ENCODE results near the gene CPZ. TPM values are rescaled to one million over a fixed set of nuclear protein-coding genes. Genes with fewer than 3 reads are reported as not detected.

The CPZ gene
- total RNA-seq, 2 experiments from 2014 or later, result not detected

GRCh38 chr4:8641931-8642650 lies 49.5 kb downstream of the CPZ start:
- Mint-ChIP-seq H3K36me3 (ENCODE audit: low read depth) (no peaks in the 10 kb centered on the region), H3K4me3 (no peak overlapping the region), H3K27ac (no peak overlapping the region), H3K4me1 (ENCODE audit: low read depth) (no peaks in the 10 kb centered on the region), H3K27me3 (no peaks in the 10 kb centered on the region), H3K9me3 (no peaks in the 10 kb centered on the region)
- POLR2A ChIA-PET, result interaction anchor here (0.5 kb wide), 1 partner anchor 152 kb away, joined by 3 read pairs; no protein-coding TSS in a partner anchor
- no peak for ATAC-seq
- DNase-seq, result no peak
- intact Hi-C loops (cut with micrococcal nuclease), result no loop called here
- CTCF ChIA-PET, result no interaction called here
- no peak for TF ChIP-seq CTCF (IDR thresholded peaks at IDR 0.05)

GRCh38 chr4:8642651-8643321 lies 50.2 kb downstream of the CPZ start:
- intact Hi-C loops (cut with micrococcal nuclease), result no loop called here
- CTCF ChIA-PET, result no interaction called here
- ATAC-seq (no peak), DNase-seq (no peak)
- Mint-ChIP-seq H3K27me3 (no peaks in the 10 kb centered on the region), H3K36me3 (ENCODE audit: low read depth) (no peaks in the 10 kb centered on the region), H3K4me3 (no peak overlapping the region), H3K27ac (no peak overlapping the region), H3K9me3 (no peaks in the 10 kb centered on the region), H3K4me1 (ENCODE audit: low read depth) (no peaks in the 10 kb centered on the region)
- TF ChIP-seq CTCF (IDR thresholded peaks at IDR 0.05), result no peak
- POLR2A ChIA-PET, result interaction anchor here (0.5 kb wide), 1 partner anchor 152 kb away, joined by 3 read pairs; no protein-coding TSS in a partner anchor

- H3K4me1 Mint-ChIP-seq (ENCODE audit: low read depth), result no peaks in the 10 kb centered on the region
- H3K36me3 Mint-ChIP-seq (ENCODE audit: low read depth), result no peaks in the 10 kb centered on the region
- DNase-seq, result no peak
- H3K9me3 Mint-ChIP-seq, result no peaks in the 10 kb centered on the region
- intact Hi-C loops (cut with micrococcal nuclease), result no loop called here
- ATAC-seq, result no peak
- no peaks in the 10 kb centered on the region for H3K27me3 Mint-ChIP-seq
- ChIA-PET CTCF (no interaction called here), POLR2A (no interaction called here)
- H3K27ac Mint-ChIP-seq, result no peak overlapping the region
- TF ChIP-seq CTCF (IDR thresholded peaks at IDR 0.05), result no peak
- H3K4me3 Mint-ChIP-seq, result no peak overlapping the region
These were observed 50.9 kb downstream of the CPZ start for GRCh38 chr4:8643441-8643840.

- DNase-seq (no peak), ATAC-seq (no peak)
- intact Hi-C loops (cut with micrococcal nuclease), result no loop called here
- no peak overlapping the region for H3K4me3 Mint-ChIP-seq
- H3K36me3 Mint-ChIP-seq (ENCODE audit: low read depth), result no peaks in the 10 kb centered on the region
- H3K27me3 Mint-ChIP-seq, result no peaks in the 10 kb centered on the region
- H3K4me1 Mint-ChIP-seq (ENCODE audit: low read depth), result no peaks in the 10 kb centered on the region
- H3K27ac Mint-ChIP-seq, result no peak overlapping the region
- no peak for TF ChIP-seq CTCF (IDR thresholded peaks at IDR 0.05)
- H3K9me3 Mint-ChIP-seq, result no peaks in the 10 kb centered on the region
- CTCF ChIA-PET, result no interaction called here
- POLR2A ChIA-PET, result no interaction called here
These were observed 51.4 kb downstream of the CPZ start for GRCh38 chr4:8643986-8644385.

- H3K4me1 Mint-ChIP-seq (ENCODE audit: low read depth), result no peaks in the 10 kb centered on the region
- H3K27ac Mint-ChIP-seq, result no peak overlapping the region
- no peaks in the 10 kb centered on the region for H3K27me3 Mint-ChIP-seq
- H3K36me3 Mint-ChIP-seq (ENCODE audit: low read depth), result no peaks in the 10 kb centered on the region
- ATAC-seq (no peak), DNase-seq (no peak)
- no peaks in the 10 kb centered on the region for H3K9me3 Mint-ChIP-seq
- intact Hi-C loops (cut with micrococcal nuclease), result no loop called here
- ChIA-PET CTCF (no interaction called here), POLR2A (no interaction called here)
- no peak for TF ChIP-seq CTCF (IDR thresholded peaks at IDR 0.05)
- H3K4me3 Mint-ChIP-seq, result no peak overlapping the region
These were observed 51.9 kb downstream of the CPZ start for GRCh38 chr4:8644461-8644891.

Measured in activated CD8-positive, alpha-beta T cell treated with anti-CD3 and anti-CD28 coated beads for 36 hours (primary cell).